HEK293 (cell line): ENCODE results near the gene AP2A1.

Source experiments
- CTCF ChIA-PET: fragments of 350-600 bp; formaldehyde crosslinking; extraction: SDS; loops from one replicate; lab custom pipeline; 2021; ENCODE audit warnings: antibody characterized with exemption; lab: Yijun Ruan, JAX
- POLR2A ChIA-PET: fragments of 300-600 bp; formaldehyde crosslinking; extraction: SDS; loops from one replicate; lab custom pipeline; 2020; ENCODE audit warnings: antibody characterized with exemption, inconsistent platforms; lab: Yijun Ruan, JAX
- H3K27ac ChIP-seq: fragments of 200-500 bp; sonication (Bioruptor generic); 2 replicates; pipeline ENCODE4 v1.5.1; 2014; ENCODE audit warnings: low read depth, low read length, control low read depth, inconsistent platforms; ENCODE audit errors: extremely low read depth
- H3K36me3 ChIP-seq, 2 experiments: fragments of 200-500 bp in 1 of 2; sonication (Bioruptor generic) in 1 of 2; 1 replicate in 1 of 2; 2 replicates in 1 of 2; pipeline ENCODE4 v1.5.1; 2014 to 2017; ENCODE audit warnings: inconsistent platforms in 2 of 2, low read length in 2 of 2; ENCODE audit not compliant: control insufficient read depth in 2 of 2, insufficient read depth in 1 of 2
- H3K4me1 ChIP-seq: fragments of 200-500 bp; sonication (Bioruptor generic); 2 replicates; pipeline ENCODE4 v1.5.1; 2014; ENCODE audit warnings: mild to moderate bottlenecking, low read length, inconsistent platforms; ENCODE audit not compliant: control insufficient read depth, insufficient read depth
- H3K4me3 ChIP-seq: 2 replicates; pipeline ENCODE4 v1.5.1; 2011; ENCODE audit warnings: low read depth, mild to moderate bottlenecking, control low read depth, low read length, moderate library complexity
- H3K9me3 ChIP-seq: fragments of 200-500 bp; sonication (Bioruptor generic); 2 replicates; pipeline ENCODE4 v1.5.1; 2014; ENCODE audit warnings: low read depth, low read length, inconsistent platforms; ENCODE audit not compliant: control insufficient read depth, insufficient read depth
- AEBP2 ChIP-seq: fragments of 450-650 bp; formaldehyde crosslinking; IDR thresholded peaks from 2 replicates; pipeline ENCODE4 v1.5.1; 2016; ENCODE audit warnings: missing biosample characterization, missing genetic modification characterization, borderline replicate concordance
- BCL11B ChIP-seq: fragments of 450-650 bp; formaldehyde crosslinking; IDR thresholded peaks from 2 replicates; pipeline ENCODE4 v1.5.1; 2016; ENCODE audit warnings: low read depth, missing biosample characterization, missing genetic modification characterization
- CTCF ChIP-seq: fragments of 450-650 bp; formaldehyde crosslinking; IDR thresholded peaks from 2 replicates; pipeline ENCODE4 v1.5.1; 2016; ENCODE audit warnings: missing biosample characterization, missing genetic modification characterization
- EGR2 ChIP-seq: fragments of 450-650 bp; formaldehyde crosslinking; IDR thresholded peaks from 2 replicates; pipeline ENCODE4 v1.5.1; 2016; ENCODE audit warnings: low read depth, missing biosample characterization, missing genetic modification characterization
- GLIS1 ChIP-seq: fragments of 450-650 bp; formaldehyde crosslinking; IDR thresholded peaks from 2 replicates; pipeline ENCODE4 v1.5.1; 2016; ENCODE audit warnings: missing biosample characterization, missing genetic modification characterization
- GLIS2 ChIP-seq: fragments of 450-650 bp; formaldehyde crosslinking; IDR thresholded peaks from 2 replicates; pipeline ENCODE4 v1.5.1; 2016; ENCODE audit warnings: missing biosample characterization, missing genetic modification characterization
- HOXA7 ChIP-seq: sonication (generic); formaldehyde crosslinking; IDR thresholded peaks from 2 replicates; pipeline ENCODE4 v1.8.1; 2022; ENCODE audit warnings: missing genetic modification reagents, borderline replicate concordance
- KLF7 ChIP-seq: fragments of 450-650 bp; formaldehyde crosslinking; IDR thresholded peaks from 2 replicates; pipeline ENCODE4 v1.5.1; 2016; ENCODE audit warnings: missing biosample characterization, missing genetic modification characterization, borderline replicate concordance
- PATZ1 ChIP-seq: fragments of 450-650 bp; formaldehyde crosslinking; IDR thresholded peaks from 2 replicates; pipeline ENCODE4 v1.5.1; 2016; ENCODE audit warnings: missing biosample characterization, missing genetic modification characterization
- PRDM1 ChIP-seq: fragments of 450-650 bp; formaldehyde crosslinking; IDR thresholded peaks from 2 replicates; pipeline ENCODE4; 2016; ENCODE audit warnings: missing biosample characterization, missing genetic modification characterization
- SP3 ChIP-seq: fragments of 450-650 bp; formaldehyde crosslinking; IDR thresholded peaks from 2 replicates; pipeline ENCODE4 v1.5.1; 2016; ENCODE audit warnings: missing biosample characterization, missing genetic modification characterization
- WT1 ChIP-seq: fragments of 450-650 bp; formaldehyde crosslinking; IDR thresholded peaks from 2 replicates; pipeline ENCODE4 v1.5.1; 2016; ENCODE audit warnings: missing biosample characterization, missing genetic modification characterization
- YY2 ChIP-seq: fragments of 450-650 bp; formaldehyde crosslinking; IDR thresholded peaks from 2 replicates; pipeline ENCODE4 v1.5.1; 2016; ENCODE audit warnings: missing biosample characterization, missing genetic modification characterization
- ZFHX2 ChIP-seq: fragments of 450-650 bp; formaldehyde crosslinking; conservative IDR thresholded peaks from 2 replicates; pipeline ENCODE4 v1.5.1; 2016; ENCODE audit warnings: missing biosample characterization, missing genetic modification characterization
- ZFP37 ChIP-seq: fragments of 450-650 bp; formaldehyde crosslinking; IDR thresholded peaks from 2 replicates; pipeline ENCODE4 v1.5.1; 2016; ENCODE audit warnings: missing biosample characterization, missing genetic modification characterization
- ZIC2 ChIP-seq: fragments of 450-650 bp; formaldehyde crosslinking; IDR thresholded peaks from 2 replicates; pipeline ENCODE4 v1.5.1; 2016; ENCODE audit warnings: missing biosample characterization, missing genetic modification characterization
- ZNF132 ChIP-seq: fragments of 450-650 bp; formaldehyde crosslinking; IDR thresholded peaks from 2 replicates; pipeline ENCODE4 v1.5.1; 2017; ENCODE audit warnings: missing biosample characterization, missing genetic modification characterization, borderline replicate concordance
- ZNF157 ChIP-seq: fragments of 450-650 bp; formaldehyde crosslinking; IDR thresholded peaks from 2 replicates; pipeline ENCODE4 v1.5.1; 2016; ENCODE audit warnings: missing biosample characterization, missing genetic modification characterization
- ZNF175 ChIP-seq: fragments of 450-650 bp; formaldehyde crosslinking; IDR thresholded peaks from 2 replicates; pipeline ENCODE4 v1.5.1; 2016; ENCODE audit warnings: missing biosample characterization, missing genetic modification characterization
- ZNF184 ChIP-seq: fragments of 450-650 bp; IDR thresholded peaks from 2 replicates; pipeline ENCODE4 v1.5.1; 2018; ENCODE audit warnings: missing biosample characterization, mild to moderate bottlenecking, missing genetic modification characterization
- ZNF223 ChIP-seq: fragments of 450-650 bp; formaldehyde crosslinking; IDR thresholded peaks from 2 replicates; pipeline ENCODE4 v1.5.1; 2016; ENCODE audit warnings: missing biosample characterization, missing genetic modification characterization
- ZNF350 ChIP-seq: fragments of 450-650 bp; formaldehyde crosslinking; IDR thresholded peaks from 2 replicates; pipeline ENCODE4 v1.5.0; 2017; ENCODE audit warnings: missing biosample characterization, mild to moderate bottlenecking, missing genetic modification characterization
- ZNF501 ChIP-seq: fragments of 450-650 bp; formaldehyde crosslinking; IDR thresholded peaks from 2 replicates; pipeline ENCODE4 v1.5.1; 2016; ENCODE audit warnings: missing biosample characterization, missing genetic modification characterization
- ZNF561 ChIP-seq: fragments of 450-650 bp; IDR thresholded peaks from 2 replicates; pipeline ENCODE4 v1.5.1; 2018; ENCODE audit warnings: missing biosample characterization, missing genetic modification characterization, borderline replicate concordance
- ZNF664 ChIP-seq: fragments of 450-650 bp; formaldehyde crosslinking; IDR thresholded peaks from 2 replicates; pipeline ENCODE4 v1.5.1; 2016; ENCODE audit warnings: missing biosample characterization, missing genetic modification characterization
- ZNF707 ChIP-seq: fragments of 450-650 bp; formaldehyde crosslinking; IDR thresholded peaks from 2 replicates; pipeline ENCODE4 v1.5.1; 2016; ENCODE audit warnings: missing biosample characterization, missing genetic modification characterization
- ZNF792 ChIP-seq: fragments of 450-650 bp; formaldehyde crosslinking; IDR thresholded peaks from 2 replicates; pipeline ENCODE4 v1.5.1; 2016; ENCODE audit warnings: missing biosample characterization, missing genetic modification characterization
- ZSCAN18 ChIP-seq: fragments of 450-650 bp; formaldehyde crosslinking; IDR thresholded peaks from 2 replicates; pipeline ENCODE4 v1.5.1; 2016; ENCODE audit warnings: missing biosample characterization, missing genetic modification characterization
- TF ChIP-seq, protein P1 (sequence below): fragments of 450-650 bp; formaldehyde crosslinking; IDR thresholded peaks from 2 replicates; pipeline ENCODE4 v1.5.0; 2017; ENCODE audit warnings: missing biosample characterization, missing genetic modification characterization, borderline replicate concordance

Gene AP2A1

DNA sequence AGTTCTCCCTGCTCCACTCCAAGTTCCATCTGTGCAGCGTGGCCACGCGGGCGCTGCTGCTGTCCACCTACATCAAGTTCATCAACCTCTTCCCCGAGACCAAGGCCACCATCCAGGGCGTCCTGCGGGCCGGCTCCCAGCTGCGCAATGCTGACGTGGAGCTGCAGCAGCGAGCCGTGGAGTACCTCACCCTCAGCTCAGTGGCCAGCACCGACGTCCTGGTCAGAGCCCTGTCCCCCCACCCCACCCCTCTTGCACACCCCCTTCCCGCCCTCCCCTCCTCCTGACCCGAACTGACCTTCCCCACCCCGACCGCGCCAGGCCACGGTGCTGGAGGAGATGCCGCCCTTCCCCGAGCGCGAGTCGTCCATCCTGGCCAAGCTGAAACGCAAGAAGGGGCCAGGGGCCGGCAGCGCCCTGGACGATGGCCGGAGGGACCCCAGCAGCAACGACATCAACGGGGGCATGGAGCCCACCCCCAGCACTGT is 34.6 kb downstream of the AP2A1 start (continued):
- TF ChIP-seq AEBP2 (no peak), HOXA7 (no peak), ZNF561 (no peak), ZNF184 (tag by site-specific recombination) (no peak), ZNF501 (tag by site-specific recombination) (no peak)

DNA sequence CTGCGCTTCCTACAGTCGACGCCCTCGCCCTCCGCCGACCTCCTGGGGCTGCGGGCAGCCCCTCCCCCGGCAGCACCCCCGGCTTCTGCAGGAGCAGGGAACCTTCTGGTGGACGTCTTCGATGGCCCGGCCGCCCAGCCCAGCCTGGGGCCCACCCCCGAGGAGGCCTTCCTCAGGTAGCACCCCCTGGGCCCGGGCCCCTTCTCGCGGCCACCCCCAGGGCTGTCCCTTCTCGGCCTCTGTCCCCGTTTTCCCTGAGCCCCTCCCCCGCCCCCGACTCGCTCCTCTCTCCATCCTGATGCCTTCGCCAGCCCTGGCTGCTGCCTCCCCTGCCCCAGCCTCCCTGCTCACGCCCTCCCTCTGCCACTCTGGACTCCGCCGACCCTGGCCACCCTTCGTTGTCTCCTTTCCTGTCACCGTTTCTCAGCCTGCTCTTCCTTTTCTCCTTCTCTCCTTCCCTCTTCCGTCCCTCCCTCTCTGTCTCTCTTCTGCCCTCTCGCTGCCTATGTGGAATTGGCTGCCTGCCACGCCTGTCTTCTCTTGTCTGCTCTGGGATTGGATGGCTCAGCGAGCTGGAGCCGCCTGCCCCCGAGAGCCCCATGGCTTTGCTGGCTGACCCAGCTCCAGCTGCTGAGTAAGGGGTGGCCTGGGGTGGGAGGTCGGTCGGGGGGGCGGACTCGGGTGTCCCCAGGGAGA is 35.3 kb downstream of the AP2A1 start:
- H3K9me3 ChIP-seq: no peaks in the 10 kb centered on the region
- ChIA-PET POLR2A (interaction anchor here (1.0 kb wide), 1 partner anchor 11 kb away, joined by 3 read pairs; the partner anchor contains the start of gene FUZ), CTCF (interaction anchor here (0.7 kb wide), 1 partner anchor 70 kb away, joined by 3 read pairs; no protein-coding TSS in a partner anchor)
- no peak overlapping the region for H3K4me3 ChIP-seq
- peaks cover 21 to 68% of the 10 kb centered on the region in 2 experiments; a peak in 2 of 3 replicates for H3K36me3 ChIP-seq
- H3K4me1 ChIP-seq: no peaks in the 10 kb centered on the region
- H3K27ac ChIP-seq: no peak overlapping the region
- no peak for TF ChIP-seq ZIC2 (tag by site-specific recombination)
- TF ChIP-seq ZNF175 (tag by site-specific recombination): no peak
- no peak; the same call in 1 of the 2 replicates for TF ChIP-seq ZSCAN18 (tag by site-specific recombination)
- TF ChIP-seq, protein P1, sequence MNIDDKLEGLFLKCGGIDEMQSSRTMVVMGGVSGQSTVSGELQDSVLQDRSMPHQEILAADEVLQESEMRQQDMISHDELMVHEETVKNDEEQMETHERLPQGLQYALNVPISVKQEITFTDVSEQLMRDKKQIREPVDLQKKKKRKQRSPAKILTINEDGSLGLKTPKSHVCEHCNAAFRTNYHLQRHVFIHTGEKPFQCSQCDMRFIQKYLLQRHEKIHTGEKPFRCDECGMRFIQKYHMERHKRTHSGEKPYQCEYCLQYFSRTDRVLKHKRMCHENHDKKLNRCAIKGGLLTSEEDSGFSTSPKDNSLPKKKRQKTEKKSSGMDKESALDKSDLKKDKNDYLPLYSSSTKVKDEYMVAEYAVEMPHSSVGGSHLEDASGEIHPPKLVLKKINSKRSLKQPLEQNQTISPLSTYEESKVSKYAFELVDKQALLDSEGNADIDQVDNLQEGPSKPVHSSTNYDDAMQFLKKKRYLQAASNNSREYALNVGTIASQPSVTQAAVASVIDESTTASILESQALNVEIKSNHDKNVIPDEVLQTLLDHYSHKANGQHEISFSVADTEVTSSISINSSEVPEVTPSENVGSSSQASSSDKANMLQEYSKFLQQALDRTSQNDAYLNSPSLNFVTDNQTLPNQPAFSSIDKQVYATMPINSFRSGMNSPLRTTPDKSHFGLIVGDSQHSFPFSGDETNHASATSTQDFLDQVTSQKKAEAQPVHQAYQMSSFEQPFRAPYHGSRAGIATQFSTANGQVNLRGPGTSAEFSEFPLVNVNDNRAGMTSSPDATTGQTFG (tag by site-specific recombination): no peak
- no peak for TF ChIP-seq ZFP37 (tag by site-specific recombination)
- TF ChIP-seq ZNF350 (tag by site-specific recombination): no peak
- TF ChIP-seq ZNF157: no peak
- no peak for TF ChIP-seq ZNF792 (tag by site-specific recombination)
- TF ChIP-seq ZNF132 (tag by site-specific recombination): no peak
- peak; percentile 35 for TF ChIP-seq EGR2 (tag by site-specific recombination)
- TF ChIP-seq KLF7 (tag by site-specific recombination): no peak
- peak; percentile 91 for TF ChIP-seq PRDM1 (tag by site-specific recombination)
- peak; percentile 47 for TF ChIP-seq ZFHX2 (tag by site-specific recombination)
- peak; percentile 50; the same call in 1 of the 2 replicates for TF ChIP-seq GLIS1 (tag by site-specific recombination)
- TF ChIP-seq YY2 (tag by site-specific recombination): no peak
- peak; percentile 56; the same call in 1 of the 2 replicates for TF ChIP-seq SP3
- peak; percentile 55 for TF ChIP-seq GLIS2 (tag by site-specific recombination)
- TF ChIP-seq CTCF (tag by site-specific recombination): peak; percentile 60
- TF ChIP-seq PATZ1 (tag by site-specific recombination): peak; percentile 43; the same call in 1 of the 2 replicates
- 0 out of 2 replicates have a peak, but pooled peaks have one; percentile 11 for TF ChIP-seq BCL11B (tag by site-specific recombination)
- TF ChIP-seq ZNF707 (tag by site-specific recombination): no peak
- no peak for TF ChIP-seq ZNF223 (tag by site-specific recombination)
- no peak for TF ChIP-seq ZNF664 (tag by site-specific recombination)
- TF ChIP-seq WT1: no peak
